ENCODE results near the gene DQX1.

GRCh38 chr2:74572178-74572925, 46.3 kb upstream of the DQX1 start:
- TF ChIP-seq CTCF (conservative IDR thresholded peaks at IDR 0.05 in 1 of 2, IDR thresholded peaks at IDR 0.05 in 1 of 2; ENCODE audit: extremely low read depth in 1 of 2, insufficient read depth in 1 of 2, low read depth in 1 of 2, low read length in 2 of 2) (no peak), EZH2 (IDR thresholded peaks at IDR 0.05; ENCODE audit: borderline replicate concordance, low read length) (no peak)

Measured in mammary epithelial cell (primary cell).